Myocyte (in vitro differentiated cells): ENCODE measurements around the gene PLEKHO1. TPM values are rescaled to one million over a fixed set of nuclear protein-coding genes. Genes with fewer than 3 reads are reported as not detected.

Experiments
- DNase-seq: peaks from one replicate; pipeline ENCODE4 v3.0.0-alpha.2; 2012; ENCODE audit warnings: low read depth
- total RNA-seq: library from RNA; depleted of rRNA; stranded (reverse); fragments of >200 nt; gene quantifications from 2 replicates; pipeline ENCODE4 v1.2.3, GENCODE V29; 2014

Gene PLEKHO1
- total RNA-seq, 1 donor from 2014 or later = 105 TPM

GRCh38 chr1:150150133-150151021, 661 bp downstream of the PLEKHO1 start:
- DNase-seq = no peak

GRCh38 chr1:150151291-150152181, 1.8 kb downstream of the PLEKHO1 start:
- DNase-seq = peak; percentile 50

GRCh38 chr1:150152182-150152536, 2.4 kb downstream of the PLEKHO1 start:
- DNase-seq = no peak

DNA sequence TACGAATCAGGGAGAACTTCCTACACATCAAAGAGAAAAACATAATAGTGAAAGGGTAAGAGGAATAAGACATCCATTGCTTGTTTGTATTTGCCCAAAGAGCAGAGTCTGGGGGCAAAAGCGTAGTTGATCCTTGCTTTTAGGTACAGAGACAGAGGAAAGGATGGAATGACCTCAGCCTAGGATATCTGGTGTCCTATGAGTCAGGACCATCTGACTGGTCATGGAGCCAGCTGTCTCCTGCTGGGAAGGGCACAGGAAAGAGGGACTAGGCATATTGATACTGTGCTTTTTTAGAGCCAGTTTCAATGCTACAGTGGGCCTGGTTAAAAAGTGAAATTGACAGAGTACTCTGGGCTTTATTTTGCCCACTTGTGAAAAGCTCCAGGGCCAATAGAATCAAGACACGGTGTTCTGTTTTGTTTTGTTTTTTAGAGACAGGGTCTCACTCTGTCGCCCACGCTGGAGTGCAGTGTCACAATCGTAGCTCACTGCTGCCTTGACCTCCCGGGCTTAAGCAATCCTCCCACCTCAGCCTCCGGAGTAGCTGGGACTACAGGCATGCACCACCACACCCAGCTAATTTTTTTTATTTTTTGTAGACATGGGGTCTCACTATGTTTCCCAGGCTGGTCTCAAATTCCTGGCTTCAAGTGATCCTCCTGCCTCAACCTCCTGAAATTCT, 3.2 kb downstream of the PLEKHO1 start:
- DNase-seq = peak; percentile 87

DNA sequence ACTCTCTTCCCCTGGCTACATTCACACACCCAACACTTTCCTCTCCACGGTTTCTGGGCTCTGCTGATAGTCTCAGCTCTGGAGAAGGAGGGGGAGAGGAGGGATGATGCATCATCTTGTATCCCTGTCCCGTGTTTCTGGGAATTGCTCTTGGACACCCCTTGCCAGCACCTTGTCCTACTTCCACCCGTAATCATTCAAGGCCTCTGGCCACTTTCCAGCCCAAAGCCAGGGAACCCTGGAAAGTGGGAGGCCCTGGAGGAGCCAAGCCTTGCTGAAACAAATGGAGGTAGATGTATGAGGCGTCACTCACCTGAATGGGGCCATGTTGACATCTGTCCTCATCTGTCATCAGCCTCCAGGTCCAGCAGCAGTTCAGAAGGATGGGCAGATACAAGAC, 4.4 kb downstream of the PLEKHO1 start:
- no peak for DNase-seq

DNA sequence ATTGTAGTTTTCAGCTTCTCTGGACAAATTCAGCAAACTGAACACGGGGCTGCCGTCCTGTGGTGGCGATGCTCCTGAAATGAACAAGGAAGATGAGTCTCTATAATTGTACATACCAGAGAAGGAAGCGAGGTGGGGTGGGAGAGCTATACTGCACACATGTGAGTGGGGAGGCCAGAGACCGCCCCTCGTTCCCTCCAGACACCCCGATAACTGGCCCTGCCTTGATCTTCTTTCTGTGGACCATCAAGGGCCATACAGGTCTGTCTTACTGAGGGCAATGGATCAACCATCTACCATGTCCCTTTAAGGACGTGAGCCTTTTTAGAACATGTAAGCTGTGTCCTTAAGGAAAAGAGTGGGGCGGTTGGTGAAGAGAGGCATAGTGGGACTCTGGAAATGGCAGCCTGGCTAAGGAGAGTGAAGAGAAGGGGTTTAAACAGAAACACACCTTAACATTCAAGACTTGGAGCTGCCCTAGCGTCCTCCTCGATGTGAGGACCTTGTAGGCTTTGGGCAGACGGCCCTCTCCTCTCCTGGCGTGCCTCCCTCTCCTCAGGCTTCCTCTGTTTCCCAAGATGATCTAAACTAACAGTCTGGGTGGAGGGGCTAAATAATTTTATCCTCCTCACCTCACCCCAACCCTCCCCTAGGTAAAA, 5.8 kb downstream of the PLEKHO1 start:
- no peak for DNase-seq

- no peak for DNase-seq
These were observed 7.3 kb downstream of the PLEKHO1 start for GRCh38 chr1:150156868-150157603.

DNA sequence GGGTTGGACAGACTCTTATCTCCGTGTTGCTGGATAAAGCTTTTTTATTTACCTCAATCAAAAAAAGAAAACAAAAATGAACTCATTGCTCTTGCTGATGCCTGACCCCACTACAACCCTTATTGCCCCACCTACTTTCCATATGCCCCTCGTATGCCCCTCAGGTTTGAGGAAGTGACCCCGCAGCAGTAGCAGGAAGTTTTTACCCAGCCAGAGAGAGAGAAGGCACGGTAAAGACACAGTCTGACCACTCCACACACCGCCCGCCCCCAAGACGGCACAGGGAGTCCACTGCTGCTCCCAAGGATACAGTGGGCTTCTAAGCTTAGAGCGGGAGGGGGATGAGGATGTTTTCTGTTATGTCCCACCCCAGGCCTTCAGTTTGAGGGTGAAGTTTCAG, 9.8 kb downstream of the PLEKHO1 start:
- no peak for DNase-seq

DNA sequence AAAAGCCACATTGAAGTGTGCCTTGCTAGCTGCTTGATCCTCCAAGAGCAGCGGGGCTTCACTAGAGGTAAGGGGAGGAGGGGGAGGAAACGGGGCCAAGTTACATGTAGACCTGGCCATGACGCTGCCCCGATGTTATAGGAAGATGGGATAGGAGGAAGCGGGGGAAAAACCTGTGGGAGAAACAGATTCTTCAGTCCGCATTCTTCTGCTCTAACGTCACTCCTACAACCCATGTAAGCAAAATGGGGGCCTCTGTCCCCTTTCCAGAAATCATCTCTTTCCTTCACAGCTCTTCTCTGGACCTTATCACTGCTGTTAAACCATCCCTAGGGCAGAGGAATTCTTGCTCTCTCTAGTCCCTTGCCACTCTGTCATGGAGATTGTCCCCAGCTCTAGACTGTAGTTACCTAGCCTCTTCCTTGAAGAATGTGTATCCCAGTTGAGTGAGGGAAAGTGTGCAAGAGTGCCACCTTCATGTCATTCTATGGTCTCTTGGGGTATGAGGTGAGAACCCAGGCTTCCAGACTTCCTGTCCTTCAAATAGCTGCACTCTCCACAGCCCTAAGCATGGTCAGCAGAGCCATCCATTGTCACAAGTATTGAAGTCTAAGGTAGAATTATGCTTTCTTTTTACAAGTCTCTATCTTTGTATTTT, 11.4 kb downstream of the PLEKHO1 start:
- no peak for DNase-seq

- DNase-seq = no peak
These were observed 12.2 kb downstream of the PLEKHO1 start for GRCh38 chr1:150161747-150162581.

DNA sequence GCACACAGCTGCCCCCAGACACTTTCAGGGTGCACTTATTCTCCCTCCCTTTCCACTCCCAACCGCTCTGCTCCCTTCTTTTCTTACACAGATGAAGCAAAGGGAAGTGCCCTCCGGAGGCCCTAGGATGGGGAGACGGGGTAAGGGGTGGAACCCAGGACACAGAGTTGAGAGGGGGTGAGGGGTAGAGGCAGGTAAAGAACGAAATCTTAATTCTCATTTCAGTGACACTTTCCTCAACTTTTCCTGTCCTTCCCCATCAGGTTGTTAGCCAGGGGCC, 12.8 kb downstream of the PLEKHO1 start:
- no peak for DNase-seq

- DNase-seq = peak; percentile 96
These were observed 13.4 kb downstream of the PLEKHO1 start for GRCh38 chr1:150162862-150163706.

DNA sequence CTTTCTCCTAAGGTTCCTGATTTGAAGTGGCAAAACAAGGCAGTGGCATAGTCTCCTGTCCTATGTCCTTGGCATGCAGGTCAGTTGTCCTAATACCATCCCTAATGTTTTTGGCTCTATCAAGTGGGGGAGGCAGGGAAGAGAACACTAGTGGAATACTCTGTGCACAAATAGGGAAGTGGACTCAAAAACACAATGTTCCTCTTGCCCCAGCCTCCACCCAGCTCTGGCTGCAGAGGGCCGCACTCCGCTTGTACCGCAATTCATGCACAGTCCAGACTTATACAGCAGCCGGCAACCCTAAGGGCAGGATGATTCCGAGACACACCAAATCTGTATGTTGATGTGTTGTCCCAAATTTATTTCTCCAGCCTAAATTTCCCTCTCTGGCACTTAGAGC, 14.5 kb downstream of the PLEKHO1 start:
- no peak for DNase-seq

GRCh38 chr1:150164779-150165178, 15.1 kb downstream of the PLEKHO1 start:
- no peak for DNase-seq

DNA sequence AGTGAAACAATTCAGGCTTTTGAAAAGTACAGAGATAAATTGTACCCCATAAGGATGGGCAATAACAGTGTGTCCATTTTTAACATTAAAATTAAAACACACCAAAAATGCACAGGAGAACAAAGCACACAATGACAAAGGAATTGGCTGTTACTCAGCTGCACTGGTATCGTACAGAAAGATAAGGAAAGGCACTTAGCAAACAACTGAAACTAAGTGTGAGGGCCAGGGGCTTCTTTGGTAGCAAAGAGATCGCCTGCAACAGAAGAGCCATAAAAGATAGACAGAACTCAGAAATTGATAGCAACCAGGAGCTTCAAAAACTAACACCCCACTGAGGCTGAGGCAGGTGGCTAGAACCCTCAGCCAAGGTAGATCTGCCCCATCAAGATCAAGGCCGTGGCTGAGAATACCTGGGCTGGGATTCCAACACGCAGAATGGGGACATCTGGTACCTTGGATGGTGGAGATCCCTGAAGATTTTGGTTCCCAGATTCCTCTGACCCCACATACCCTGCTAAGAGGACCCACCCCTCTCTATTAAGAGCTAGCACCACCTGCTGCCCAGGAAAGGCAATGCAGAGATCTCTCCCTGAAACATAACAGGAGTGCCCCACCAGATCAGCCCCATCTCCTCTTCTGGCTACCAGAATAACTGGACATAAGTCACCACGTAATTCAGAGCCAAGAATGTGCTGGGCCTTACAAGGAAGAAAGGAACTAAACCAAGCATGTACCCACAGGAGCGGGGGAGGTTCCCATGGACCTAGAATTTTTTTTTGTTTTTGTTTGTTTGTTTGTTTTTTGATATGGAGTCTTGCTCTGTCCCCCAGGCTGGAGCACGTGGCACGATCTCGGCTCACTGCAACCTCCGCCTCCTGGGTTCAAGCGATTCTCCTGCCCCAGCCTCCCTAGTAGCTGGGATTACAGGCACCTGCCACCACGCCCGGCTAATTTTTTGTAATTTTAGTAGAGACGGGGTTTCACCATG, 16.2 kb downstream of the PLEKHO1 start:
- peak; percentile 72 for DNase-seq

- peak; percentile 69 for DNase-seq
These were observed 19.4 kb downstream of the PLEKHO1 start for GRCh38 chr1:150168960-150169601.
